HepG2 (cell line): ENCODE data around the gene KRTAP5-6. TPM values are rescaled to one million over a fixed set of nuclear protein-coding genes. Genes with fewer than 3 reads are reported as not detected.
A peak's percentile ranks its signal among the peaks of the same experiment; 100 is the strongest.

Experiments
- ATAC-seq: fragments of 200-7000 bp; cut with Tn5 transposase; 3 replicates; pipeline ENCODE4 v1.9.1; 2020; ENCODE audit warnings: mild to moderate bottlenecking, moderate library complexity
- BruUV-seq: library from RNA; stranded (reverse); fragments of 400-500 nt; replicated peaks from 2 replicates; lab custom pipeline; 2021; lab: Mats Ljungman, UMichigan
- CTCF ChIA-PET: fragments of 300-600 bp; formaldehyde crosslinking; extraction: SDS; loops from one replicate; lab custom pipeline; 2021; ENCODE audit warnings: low total read pairs, inconsistent platforms, low intra/inter-chr PET ratio; lab: Yijun Ruan, JAX
- POLR2A ChIA-PET: fragments of 350-600 bp; sonication (Branson Sonifier 250); formaldehyde crosslinking; loops from one replicate; lab custom pipeline; 2020; ENCODE audit warnings: antibody characterized with exemption, inconsistent platforms; lab: Yijun Ruan, JAX
- DNase-seq: peaks from one replicate; pipeline ENCODE4 v3.0.0-alpha.2; 2015; ENCODE audit warnings: low spot score
- FAIRE-seq: peaks from 3 replicates; lab custom pipeline; 2011; peaks lifted over from hg19 to GRCh38; lab: Jason Lieb, UNC
- H2AFZ ChIP-seq: one replicate; pipeline ENCODE4 v1.6.1; 2011; ENCODE audit warnings: low read length, inconsistent platforms
- H3K27ac ChIP-seq: fragments of 300-600 bp; 3 replicates; pipeline ENCODE4 v1.8.0; 2011; ENCODE audit warnings: mixed run types, mild to moderate bottlenecking, mixed read lengths, low read length, inconsistent platforms; ENCODE audit not compliant: insufficient read depth; ENCODE audit errors: extremely low read length
- H3K27me3 ChIP-seq, 2 experiments: fragments of 200-600 bp in 1 of 2; 2 replicates in 1 of 2; 3 replicates in 1 of 2; pipeline versions ENCODE4 v1.6.0 to v1.8.0; 2011; ENCODE audit warnings: low read length in 2 of 2, mild to moderate bottlenecking in 2 of 2, moderate library complexity in 2 of 2, inconsistent platforms in 1 of 2; ENCODE audit not compliant: insufficient read depth in 2 of 2, control insufficient read depth in 1 of 2
- H3K36me3 ChIP-seq, 2 experiments: fragments of 200-600 bp in 1 of 2; replicated peaks in 1 of 2; 2 replicates in 1 of 2; 3 replicates in 1 of 2; pipeline versions ENCODE4 v1.5.1 to v1.8.0; 2011; ENCODE audit warnings: low read length in 2 of 2, inconsistent platforms in 1 of 2; ENCODE audit not compliant: insufficient read depth in 2 of 2, control insufficient read depth in 1 of 2
- H3K4me1 ChIP-seq: 2 replicates; pipeline ENCODE4 v1.5.1; 2012; ENCODE audit warnings: low read length, inconsistent platforms; ENCODE audit not compliant: insufficient read depth
- H3K4me2 ChIP-seq: 2 replicates; pipeline ENCODE4 v1.6.0; 2011; ENCODE audit warnings: low read depth, low read length, inconsistent platforms
- H3K4me3 ChIP-seq, 3 experiments: fragments of 200-600 bp in 1 of 3; sonication (generic), shearing (Covaris generic) in 1 of 3; replicated peaks in 1 of 3; 2 replicates each; pipeline ENCODE4 v1.5.1; 2011 to 2016; ENCODE audit warnings: low read length in 3 of 3, inconsistent platforms in 2 of 3, low read depth in 2 of 3, mild to moderate bottlenecking in 2 of 3, control low read depth in 1 of 3, mixed read lengths in 1 of 3; ENCODE audit not compliant: insufficient read depth in 1 of 3
- H3K79me2 ChIP-seq: one replicate; pipeline ENCODE4 v1.6.1; 2011; ENCODE audit warnings: low read length, inconsistent platforms; ENCODE audit not compliant: insufficient read depth
- H3K9ac ChIP-seq: 2 replicates; pipeline ENCODE4 v1.6.0; 2011; ENCODE audit warnings: mild to moderate bottlenecking, low read depth, low read length, inconsistent platforms; ENCODE audit not compliant: insufficient read depth
- H3K9me3 ChIP-seq: 2 replicates; pipeline ENCODE4 v1.5.1; 2012; ENCODE audit warnings: mild to moderate bottlenecking, low read length
- H4K20me1 ChIP-seq: 2 replicates; pipeline ENCODE4 v1.6.0; 2011; ENCODE audit warnings: inconsistent platforms, mild to moderate bottlenecking, low read length, moderate library complexity; ENCODE audit not compliant: insufficient read depth
- BRD4 ChIP-seq: sonication (generic); formaldehyde crosslinking; IDR thresholded peaks from 2 replicates; pipeline ENCODE4 v1.4.0; 2020; ENCODE audit warnings: missing genetic modification reagents
- TBP ChIP-seq: sonication (generic); formaldehyde crosslinking; IDR thresholded peaks from 2 replicates; pipeline ENCODE4 v1.5.0; 2020; ENCODE audit warnings: missing genetic modification reagents
- ZNF562 ChIP-seq: sonication (generic); formaldehyde crosslinking; IDR thresholded peaks from 2 replicates; pipeline ENCODE4 v1.8.0; 2022; ENCODE audit warnings: missing genetic modification reagents, borderline replicate concordance
- WGBS: methylation state at CpG from one replicate; pipeline ENCODE4 v1.1.6; 2017; ENCODE audit warnings: low lambda C conversion rate; 5-methylcytosine and 5-hydroxymethylcytosine counted together
- in situ Hi-C: cut with HindIII; loops from 2 replicates; pipeline ENCODE4 v1.10.0; 2017; ENCODE audit warnings: low pct_unique_long_range_greater_than_20kb; ENCODE audit not compliant: extremely low pct_ligation_motif_present
- intact Hi-C: fragments of 100-400 bp; cut with micrococcal nuclease; formaldehyde crosslinking; loops from one replicate; pipeline ENCODE4 v1.10.0; 2022; ENCODE audit not compliant: unreplicated experiment
- polyA plus RNA-seq, 8 experiments: library from polyadenylated mRNA; depleted of rRNA in 3 of 8; stranded (reverse) in 7 of 8; unstranded in 1 of 8; fragments of >200 nt; fragmentation: Illumina TruSeq in 4 of 8; extraction: Trizol in 4 of 8; gene quantifications; 2 replicates each; pipeline versions ENCODE4 v1.2.1 to v1.2.3, GENCODE V29; 2011 to 2016; ENCODE audit warnings: low read depth in 4 of 8, missing spikeins in 1 of 8, mixed read lengths in 1 of 8; ENCODE audit not compliant: insufficient read depth in 1 of 8
- total RNA-seq, 5 experiments: library from RNA; depleted of rRNA; stranded (reverse); fragments of >200 nt; fragmentation: Illumina TruSeq; extraction: Trizol; gene quantifications; 2 replicates each; pipeline ENCODE4 v1.2.3, GENCODE V29; 2016; ENCODE audit warnings: low read depth in 1 of 5
- TF ChIP-seq, protein P1 (sequence below): sonication (generic); formaldehyde crosslinking; IDR thresholded peaks from 2 replicates; pipeline ENCODE4 v1.5.1; 2020; ENCODE audit warnings: mild to moderate bottlenecking, missing genetic modification reagents, moderate library complexity
- TF ChIP-seq, protein P2 (sequence below): sonication (generic); formaldehyde crosslinking; conservative IDR thresholded peaks from 2 replicates; pipeline ENCODE4 v1.5.0; 2020; ENCODE audit warnings: missing genetic modification reagents

Gene KRTAP5-6
- total and polyA plus RNA-seq, 2 of the 13 experiments (the other 11 are each of a cell fraction or from before 2014, with no cell fraction given): not detected

DNA sequence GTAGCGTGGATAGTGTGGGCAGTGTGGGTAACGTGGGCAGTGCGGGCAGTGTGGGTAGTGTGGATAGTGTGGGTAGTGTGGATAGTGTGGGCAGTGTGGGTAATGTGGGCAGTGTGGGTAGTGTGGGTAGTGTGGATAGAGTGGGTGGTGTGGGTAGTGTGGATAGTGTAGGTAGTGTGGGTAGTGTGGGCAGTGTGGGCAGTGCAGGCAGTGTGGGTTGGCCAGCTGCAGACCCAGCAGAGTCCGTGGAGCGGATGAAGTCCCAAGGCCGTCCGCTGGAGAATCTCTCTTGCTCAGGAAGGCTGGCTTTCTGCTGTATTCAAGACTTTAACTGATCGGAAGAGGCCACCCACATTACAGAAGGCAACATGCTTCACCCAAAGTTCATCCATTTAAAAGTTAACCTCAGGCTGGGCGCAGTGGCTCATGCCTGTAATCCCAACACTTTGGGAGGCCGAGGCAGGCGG is 26.1 kb upstream of the KRTAP5-6 start (continued):
- TF ChIP-seq, protein P1, sequence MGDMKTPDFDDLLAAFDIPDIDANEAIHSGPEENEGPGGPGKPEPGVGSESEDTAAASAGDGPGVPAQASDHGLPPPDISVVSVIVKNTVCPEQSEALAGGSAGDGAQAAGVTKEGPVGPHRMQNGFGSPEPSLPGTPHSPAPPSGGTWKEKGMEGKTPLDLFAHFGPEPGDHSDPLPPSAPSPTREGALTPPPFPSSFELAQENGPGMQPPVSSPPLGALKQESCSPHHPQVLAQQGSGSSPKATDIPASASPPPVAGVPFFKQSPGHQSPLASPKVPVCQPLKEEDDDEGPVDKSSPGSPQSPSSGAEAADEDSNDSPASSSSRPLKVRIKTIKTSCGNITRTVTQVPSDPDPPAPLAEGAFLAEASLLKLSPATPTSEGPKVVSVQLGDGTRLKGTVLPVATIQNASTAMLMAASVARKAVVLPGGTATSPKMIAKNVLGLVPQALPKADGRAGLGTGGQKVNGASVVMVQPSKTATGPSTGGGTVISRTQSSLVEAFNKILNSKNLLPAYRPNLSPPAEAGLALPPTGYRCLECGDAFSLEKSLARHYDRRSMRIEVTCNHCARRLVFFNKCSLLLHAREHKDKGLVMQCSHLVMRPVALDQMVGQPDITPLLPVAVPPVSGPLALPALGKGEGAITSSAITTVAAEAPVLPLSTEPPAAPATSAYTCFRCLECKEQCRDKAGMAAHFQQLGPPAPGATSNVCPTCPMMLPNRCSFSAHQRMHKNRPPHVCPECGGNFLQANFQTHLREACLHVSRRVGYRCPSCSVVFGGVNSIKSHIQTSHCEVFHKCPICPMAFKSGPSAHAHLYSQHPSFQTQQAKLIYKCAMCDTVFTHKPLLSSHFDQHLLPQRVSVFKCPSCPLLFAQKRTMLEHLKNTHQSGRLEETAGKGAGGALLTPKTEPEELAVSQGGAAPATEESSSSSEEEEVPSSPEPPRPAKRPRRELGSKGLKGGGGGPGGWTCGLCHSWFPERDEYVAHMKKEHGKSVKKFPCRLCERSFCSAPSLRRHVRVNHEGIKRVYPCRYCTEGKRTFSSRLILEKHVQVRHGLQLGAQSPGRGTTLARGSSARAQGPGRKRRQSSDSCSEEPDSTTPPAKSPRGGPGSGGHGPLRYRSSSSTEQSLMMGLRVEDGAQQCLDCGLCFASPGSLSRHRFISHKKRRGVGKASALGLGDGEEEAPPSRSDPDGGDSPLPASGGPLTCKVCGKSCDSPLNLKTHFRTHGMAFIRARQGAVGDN: peak; percentile 70

DNA sequence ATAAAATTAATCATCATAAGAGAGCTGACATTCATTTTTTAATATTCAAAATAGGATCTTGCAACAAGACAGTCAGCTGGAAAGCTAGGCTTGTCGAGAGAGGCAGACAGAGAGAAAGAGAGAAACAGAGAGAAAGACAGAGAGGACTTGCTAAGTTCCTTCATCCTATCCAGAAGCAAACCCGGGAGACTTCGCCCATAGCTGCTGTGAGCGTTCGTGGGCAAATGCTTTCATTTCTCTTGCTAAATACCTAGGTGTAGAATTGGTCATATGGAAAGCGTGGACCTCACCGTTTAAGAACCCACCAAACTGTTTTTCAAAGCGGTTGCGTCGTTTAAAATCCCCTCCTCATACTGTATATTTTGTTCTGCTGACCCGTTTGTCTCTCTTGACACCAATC is 25.3 kb upstream of the KRTAP5-6 start:
- Histone ChIP-seq H2AFZ (no peak overlapping the region), H3K36me3 (no peaks in the 10 kb centered on the region), H3K9me3 (no peaks in the 10 kb centered on the region), H4K20me1 (no peaks in the 10 kb centered on the region), H3K79me2 (no peaks in the 10 kb centered on the region), H3K4me1 (peaks cover 81% of the 10 kb centered on the region)
- intact Hi-C loops (no loop called here), in situ Hi-C loops (no loop called here)
- BruUV-seq: no TSS peak
- ATAC-seq: no peak
- POLR2A ChIA-PET: interaction anchor here (7.2 kb wide), 1 partner anchor 20 kb away, joined by 141 read pairs; no protein-coding TSS in a partner anchor
- WGBS: 96% methylated on average over 11 of the region's 11 CpGs
- FAIRE-seq: no peak
- TF ChIP-seq ZNF562 (CRISPR knock-in tag): no peak
- TF ChIP-seq, protein P2, sequence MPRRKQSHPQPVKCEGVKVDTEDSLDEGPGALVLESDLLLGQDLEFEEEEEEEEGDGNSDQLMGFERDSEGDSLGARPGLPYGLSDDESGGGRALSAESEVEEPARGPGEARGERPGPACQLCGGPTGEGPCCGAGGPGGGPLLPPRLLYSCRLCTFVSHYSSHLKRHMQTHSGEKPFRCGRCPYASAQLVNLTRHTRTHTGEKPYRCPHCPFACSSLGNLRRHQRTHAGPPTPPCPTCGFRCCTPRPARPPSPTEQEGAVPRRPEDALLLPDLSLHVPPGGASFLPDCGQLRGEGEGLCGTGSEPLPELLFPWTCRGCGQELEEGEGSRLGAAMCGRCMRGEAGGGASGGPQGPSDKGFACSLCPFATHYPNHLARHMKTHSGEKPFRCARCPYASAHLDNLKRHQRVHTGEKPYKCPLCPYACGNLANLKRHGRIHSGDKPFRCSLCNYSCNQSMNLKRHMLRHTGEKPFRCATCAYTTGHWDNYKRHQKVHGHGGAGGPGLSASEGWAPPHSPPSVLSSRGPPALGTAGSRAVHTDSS (CRISPR knock-in tag): no peak
- no peak for TF ChIP-seq TBP (CRISPR knock-in tag)
- 0 out of 2 replicates have a peak, but pooled peaks have one; percentile 55 for TF ChIP-seq BRD4
- TF ChIP-seq, all 625 proteins: peak for 1
- no peak overlapping the region for H3K9ac ChIP-seq
- no peak overlapping the region for H3K4me3 ChIP-seq
- H3K27ac ChIP-seq: peak overlapping the region; percentile 95
- no peak for DNase-seq
- CTCF ChIA-PET: no interaction called here
- no peaks in the 10 kb centered on the region for H3K27me3 ChIP-seq
- H3K4me2 ChIP-seq: no peak overlapping the region
